ENCODE data around the gene CENPF. TPM values are rescaled to one million over a fixed set of nuclear protein-coding genes. Genes with fewer than 3 reads are reported as not detected.
A peak's percentile ranks its signal among the peaks of the same experiment; 100 is the strongest.

CENPF gene
- total RNA-seq, 1 experiment from 2014 or later = 64.2 TPM

GRCh38 chr1:214623430-214623829, 20.4 kb downstream of the CENPF start:
- no peak for DNase-seq (ENCODE audit: low read depth)

DNA sequence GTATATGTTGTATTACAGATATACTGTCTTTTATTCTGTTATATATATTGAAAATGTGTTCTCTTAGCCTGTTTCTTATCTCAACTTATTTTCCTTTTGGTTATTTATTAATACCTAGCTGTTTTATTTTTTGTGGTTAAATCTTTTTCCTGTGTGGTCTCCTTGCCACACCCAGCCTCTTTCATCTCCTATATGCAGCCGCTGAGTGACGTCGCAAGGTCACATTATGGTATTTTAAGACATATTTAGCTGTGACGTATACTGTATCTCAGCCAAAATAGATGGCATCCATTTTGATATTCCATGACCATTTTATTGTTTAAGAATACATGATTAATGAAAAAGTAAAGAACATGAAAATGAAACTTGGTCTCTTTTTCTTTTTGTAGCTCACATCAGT, 29.1 kb downstream of the CENPF start:
- no peak for DNase-seq (ENCODE audit: low read depth)

DNA sequence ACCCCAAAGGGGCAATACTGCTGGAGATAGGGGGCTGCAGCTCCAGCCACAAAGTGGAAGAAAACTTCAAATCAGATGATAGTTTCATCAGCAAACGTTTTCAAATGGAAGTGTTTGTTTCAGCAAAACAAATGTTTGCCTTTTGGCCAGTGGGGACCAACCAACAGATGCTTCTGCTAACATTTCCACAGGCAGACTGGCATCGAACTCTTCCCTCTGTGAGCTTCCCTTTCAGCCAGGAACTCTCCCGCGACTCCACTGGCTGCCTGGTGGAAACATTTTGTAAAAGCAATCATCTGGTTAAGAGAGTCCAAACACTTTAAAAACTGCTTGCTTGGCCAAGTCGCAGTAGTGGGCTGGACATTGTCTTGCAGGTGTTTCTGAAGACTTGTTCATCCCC, 30.7 kb downstream of the CENPF start:
- no peak for DNase-seq (ENCODE audit: low read depth)

- DNase-seq (ENCODE audit: low read depth) = no peak
Measured at GRCh38 chr1:214634267-214634666, 31.3 kb downstream of the CENPF start.

DNA sequence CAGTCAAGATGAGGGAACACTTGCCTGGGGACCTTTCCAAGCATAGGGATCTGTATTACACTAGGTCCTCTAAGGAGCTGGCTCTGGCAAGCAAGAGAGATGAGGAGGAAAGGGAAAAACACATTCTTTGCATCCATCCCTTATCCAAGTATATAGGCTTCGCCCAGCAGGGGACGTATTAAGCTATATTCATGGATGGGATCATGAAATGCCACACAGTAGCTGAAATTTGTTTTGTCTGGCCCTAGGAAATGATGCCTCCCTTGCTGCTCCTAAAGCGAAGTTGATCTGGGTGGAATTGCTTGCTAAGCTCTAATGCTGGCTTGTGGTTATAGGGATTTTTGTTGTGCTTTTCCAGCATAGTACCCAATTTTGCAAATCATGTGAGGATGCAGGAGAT, 32.1 kb downstream of the CENPF start:
- DNase-seq (ENCODE audit: low read depth) = no peak

GRCh38 chr1:214635506-214635905, 32.5 kb downstream of the CENPF start:
- DNase-seq (ENCODE audit: low read depth) = no peak

GRCh38 chr1:214636436-214636835, 33.4 kb downstream of the CENPF start:
- DNase-seq (ENCODE audit: low read depth) = no peak

- DNase-seq (ENCODE audit: low read depth) = no peak
Measured at GRCh38 chr1:214637125-214637524, 34.1 kb downstream of the CENPF start.

DNA sequence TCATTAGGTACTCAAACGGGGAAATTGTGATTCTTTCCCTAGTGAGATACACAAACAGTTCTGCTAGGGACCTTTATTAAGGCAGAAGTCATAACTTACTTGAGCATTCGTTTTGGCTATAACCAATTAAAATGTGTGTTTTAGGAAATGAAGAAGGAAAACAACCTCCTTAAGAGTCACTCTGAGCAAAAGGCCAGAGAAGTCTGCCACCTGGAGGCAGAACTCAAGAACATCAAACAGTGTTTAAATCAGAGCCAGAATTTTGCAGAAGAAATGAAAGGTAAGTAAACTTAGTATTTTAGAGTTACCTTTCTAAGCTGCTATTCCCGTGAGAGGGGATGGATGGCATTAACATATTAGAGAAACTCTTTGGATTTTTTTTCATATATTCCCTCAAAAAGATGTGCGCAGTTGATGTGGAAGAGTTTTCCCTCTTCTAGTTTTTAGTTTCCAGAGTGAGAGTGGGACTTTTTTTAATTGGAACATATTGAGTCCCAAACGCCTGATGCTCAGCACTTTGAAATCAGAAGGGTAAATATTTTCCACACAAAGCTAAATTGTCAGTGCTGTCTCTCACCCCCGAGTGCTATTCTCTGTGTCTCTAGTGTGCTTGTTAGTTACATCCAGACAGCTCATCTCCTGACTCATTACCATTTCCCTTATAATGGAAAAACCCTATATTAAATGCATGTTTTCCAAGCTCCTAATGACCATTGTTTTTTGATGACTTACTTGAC, 34.9 kb downstream of the CENPF start:
- peak; percentile 41 for DNase-seq (ENCODE audit: low read depth)

DNA sequence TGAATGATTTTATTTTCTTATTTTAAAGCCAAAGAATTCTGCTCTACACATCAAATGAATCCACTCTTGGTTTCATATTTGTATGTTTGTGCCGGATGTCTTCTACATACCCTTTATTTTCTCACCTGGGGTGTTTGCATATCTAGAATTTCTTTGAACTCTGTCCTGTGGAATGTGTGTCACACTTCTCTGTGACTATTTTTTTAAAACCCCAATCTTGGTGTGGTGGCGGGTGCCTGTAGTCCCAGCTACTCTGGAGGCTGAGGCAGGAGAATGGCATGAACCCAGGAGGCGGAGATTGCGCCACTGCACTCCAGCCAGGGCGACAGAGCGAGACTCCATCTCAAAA, 35.4 kb downstream of the CENPF start:
- no peak for DNase-seq (ENCODE audit: low read depth)

DNA sequence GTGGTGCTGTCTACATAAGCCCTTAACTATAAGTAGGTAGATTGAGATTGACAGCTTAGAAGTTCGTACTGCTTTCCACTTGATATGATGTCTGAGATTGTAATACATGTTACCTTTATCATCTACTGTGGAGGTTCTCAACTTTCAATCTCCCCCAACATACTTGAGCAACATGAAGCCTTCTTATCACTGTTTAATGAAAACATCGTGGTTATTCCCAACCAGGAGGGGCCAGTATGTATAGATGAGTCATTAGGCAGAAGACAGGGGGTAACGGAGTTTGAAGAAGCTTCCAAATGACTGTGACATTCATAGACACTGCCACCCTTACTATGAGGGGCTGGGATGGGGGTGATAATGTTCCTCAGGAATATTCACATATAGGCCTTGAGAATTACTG, 36.0 kb downstream of the CENPF start:
- DNase-seq (ENCODE audit: low read depth) = peak; percentile 53

DNA sequence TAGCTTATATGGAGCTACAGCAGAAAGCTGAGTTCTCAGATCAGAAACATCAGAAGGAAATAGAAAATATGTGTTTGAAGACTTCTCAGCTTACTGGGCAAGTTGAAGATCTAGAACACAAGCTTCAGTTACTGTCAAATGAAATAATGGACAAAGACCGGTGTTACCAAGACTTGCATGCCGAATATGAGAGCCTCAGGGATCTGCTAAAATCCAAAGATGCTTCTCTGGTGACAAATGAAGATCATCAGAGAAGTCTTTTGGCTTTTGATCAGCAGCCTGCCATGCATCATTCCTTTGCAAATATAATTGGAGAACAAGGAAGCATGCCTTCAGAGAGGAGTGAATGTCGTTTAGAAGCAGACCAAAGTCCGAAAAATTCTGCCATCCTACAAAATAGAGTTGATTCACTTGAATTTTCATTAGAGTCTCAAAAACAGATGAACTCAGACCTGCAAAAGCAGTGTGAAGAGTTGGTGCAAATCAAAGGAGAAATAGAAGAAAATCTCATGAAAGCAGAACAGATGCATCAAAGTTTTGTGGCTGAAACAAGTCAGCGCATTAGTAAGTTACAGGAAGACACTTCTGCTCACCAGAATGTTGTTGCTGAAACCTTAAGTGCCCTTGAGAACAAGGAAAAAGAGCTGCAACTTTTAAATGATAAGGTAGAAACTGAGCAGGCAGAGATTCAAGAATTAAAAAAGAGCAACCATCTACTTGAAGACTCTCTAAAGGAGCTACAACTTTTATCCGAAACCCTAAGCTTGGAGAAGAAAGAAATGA, 37.6 kb downstream of the CENPF start:
- DNase-seq (ENCODE audit: low read depth) = no peak

- no peak for DNase-seq (ENCODE audit: low read depth)
Measured at GRCh38 chr1:214641214-214641895, 38.4 kb downstream of the CENPF start.

DNA sequence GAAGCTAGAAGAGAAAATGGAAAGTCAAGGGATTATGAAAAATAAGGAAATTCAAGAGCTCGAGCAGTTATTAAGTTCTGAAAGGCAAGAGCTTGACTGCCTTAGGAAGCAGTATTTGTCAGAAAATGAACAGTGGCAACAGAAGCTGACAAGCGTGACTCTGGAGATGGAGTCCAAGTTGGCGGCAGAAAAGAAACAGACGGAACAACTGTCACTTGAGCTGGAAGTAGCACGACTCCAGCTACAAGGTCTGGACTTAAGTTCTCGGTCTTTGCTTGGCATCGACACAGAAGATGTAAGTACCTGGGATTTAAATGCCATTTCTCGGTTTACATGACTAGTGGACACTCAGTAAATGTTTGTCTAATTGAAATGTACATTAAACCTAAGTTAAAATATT, 40.0 kb downstream of the CENPF start:
- no peak for DNase-seq (ENCODE audit: low read depth)

- no peak for DNase-seq (ENCODE audit: low read depth)
Measured at GRCh38 chr1:214645712-214646111, 42.7 kb downstream of the CENPF start.

DNA sequence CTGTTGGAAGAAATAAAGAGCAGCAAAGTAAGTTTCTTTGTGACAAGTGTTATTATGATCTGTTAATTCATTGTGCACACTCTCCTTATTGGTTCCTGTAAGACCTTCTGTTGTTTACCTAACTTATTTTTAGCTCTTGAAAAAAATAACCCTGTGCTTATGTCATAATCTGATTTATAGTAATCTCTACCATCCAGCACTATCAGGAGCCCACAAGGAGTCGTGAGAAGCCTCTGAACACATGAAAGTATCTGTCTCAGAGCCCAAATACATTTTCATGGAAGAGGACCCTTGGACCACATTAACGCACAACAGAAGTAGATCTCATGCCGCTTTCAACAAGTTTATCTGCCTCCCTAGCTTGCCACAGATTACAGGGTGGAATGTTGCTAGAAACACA, 45.8 kb downstream of the CENPF start:
- no peak for DNase-seq (ENCODE audit: low read depth)

GRCh38 chr1:214649607-214650006, 46.6 kb downstream of the CENPF start:
- DNase-seq (ENCODE audit: low read depth) = no peak

GRCh38 chr1:214650664-214651063, 47.7 kb downstream of the CENPF start:
- DNase-seq (ENCODE audit: low read depth) = no peak

DNA sequence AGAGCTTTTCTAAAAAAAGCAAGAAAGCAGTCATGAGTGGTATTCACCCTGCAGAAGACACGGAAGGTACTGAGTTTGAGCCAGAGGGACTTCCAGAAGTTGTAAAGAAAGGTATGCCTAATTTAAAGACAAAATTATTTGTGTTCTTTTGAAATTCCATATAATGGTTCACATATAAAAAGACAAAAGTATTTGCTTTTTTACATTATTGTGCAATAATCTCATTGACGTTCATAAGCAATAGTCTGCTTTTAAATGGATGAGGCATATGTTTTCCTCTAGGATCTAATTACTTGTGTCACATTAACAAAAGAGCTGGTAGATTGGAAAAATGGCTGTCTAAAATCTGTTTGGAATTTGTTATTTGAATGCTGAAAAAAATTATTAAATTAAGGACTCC, 54.3 kb downstream of the CENPF start:
- no peak for DNase-seq (ENCODE audit: low read depth)

- no peak for DNase-seq (ENCODE audit: low read depth)
Measured at GRCh38 chr1:214658175-214658574, 55.2 kb downstream of the CENPF start.

GRCh38 chr1:214658785-214659184, 55.8 kb downstream of the CENPF start:
- no peak for DNase-seq (ENCODE audit: low read depth)

GRCh38 chr1:214660190-214660589, 57.2 kb downstream of the CENPF start:
- DNase-seq (ENCODE audit: low read depth) = no peak

GRCh38 chr1:214660900-214661299, 57.9 kb downstream of the CENPF start:
- peak; percentile 26 for DNase-seq (ENCODE audit: low read depth)
